Activated T-cell treated with anti-CD3 and anti-CD28 coated beads, Interleukin-2, amount 50 U/mL, for 24 hours (primary cell): ENCODE measurements around the gene DNASE1L3.

Experiments
- DNase-seq: peaks from one replicate; pipeline ENCODE4 v3.0.0-alpha.2; 2020
- H3K27ac Mint-ChIP-seq: 2 replicates; pipeline ENCODE4 v1.8.0; 2020; ENCODE audit warnings: mild to moderate bottlenecking, mixed read lengths
- H3K27me3 Mint-ChIP-seq: 2 replicates; pipeline ENCODE4 v1.8.0; 2020; ENCODE audit warnings: mixed read lengths
- H3K36me3 Mint-ChIP-seq: 2 replicates; pipeline ENCODE4 v1.8.0; 2020; ENCODE audit warnings: low read depth, mixed read lengths
- H3K4me1 Mint-ChIP-seq: 2 replicates; pipeline ENCODE4 v1.8.0; 2020; ENCODE audit warnings: low read depth, mixed read lengths
- H3K4me3 Mint-ChIP-seq: 2 replicates; pipeline ENCODE4 v1.8.0; 2020; ENCODE audit warnings: mild to moderate bottlenecking, moderate library complexity, mixed read lengths
- H3K9me3 Mint-ChIP-seq: 2 replicates; pipeline ENCODE4 v1.8.0; 2020; ENCODE audit warnings: mixed read lengths

Gene DNASE1L3

GRCh38 chr3:58173029-58173668, 37.6 kb downstream of the DNASE1L3 start:
- Mint-ChIP-seq H3K4me1 (peaks cover 7% of the 10 kb centered on the region), H3K27me3 (peaks cover 13% of the 10 kb centered on the region), H3K27ac (no peak overlapping the region), H3K4me3 (no peak overlapping the region), H3K36me3 (peaks cover 12% of the 10 kb centered on the region), H3K9me3 (no peaks in the 10 kb centered on the region)
- DNase-seq, result no peak

- peaks cover 8% of the 10 kb centered on the region for H3K27me3 Mint-ChIP-seq
- peaks cover 12% of the 10 kb centered on the region for H3K36me3 Mint-ChIP-seq
- H3K4me3 Mint-ChIP-seq, result no peak overlapping the region
- H3K27ac Mint-ChIP-seq, result no peak overlapping the region
- no peak for DNase-seq
- no peaks in the 10 kb centered on the region for H3K4me1 Mint-ChIP-seq
- no peaks in the 10 kb centered on the region for H3K9me3 Mint-ChIP-seq
These were observed 39.6 kb downstream of the DNASE1L3 start for GRCh38 chr3:58171126-58171525.

DNA sequence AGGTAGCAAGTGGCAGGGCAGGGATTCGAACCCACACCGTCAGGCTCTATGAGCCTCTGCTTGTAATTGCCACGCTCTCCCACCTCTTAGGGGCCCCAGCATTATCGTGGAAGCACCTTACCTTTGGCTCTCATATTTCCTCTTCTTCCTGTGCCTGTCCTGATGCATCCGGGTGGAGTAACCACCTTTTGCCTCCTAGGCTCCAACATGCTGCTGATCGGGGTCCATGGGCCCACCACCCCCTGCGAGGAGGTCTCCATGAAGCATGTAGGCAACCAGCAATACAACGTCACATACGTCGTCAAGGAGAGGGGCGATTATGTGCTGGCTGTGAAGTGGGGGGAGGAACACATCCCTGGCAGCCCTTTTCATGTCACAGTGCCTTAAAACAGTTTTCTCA, 40.4 kb downstream of the DNASE1L3 start:
- Mint-ChIP-seq H3K4me3 (no peak overlapping the region), H3K4me1 (no peaks in the 10 kb centered on the region), H3K9me3 (no peaks in the 10 kb centered on the region), H3K27ac (no peak overlapping the region), H3K36me3 (peaks cover 12% of the 10 kb centered on the region), H3K27me3 (peaks cover under 1% of the 10 kb centered on the region)
- no peak for DNase-seq

- H3K36me3 Mint-ChIP-seq, result peaks cover 16% of the 10 kb centered on the region
- no peak overlapping the region for H3K4me3 Mint-ChIP-seq
- H3K27ac Mint-ChIP-seq, result no peak overlapping the region
- H3K9me3 Mint-ChIP-seq, result no peaks in the 10 kb centered on the region
- no peak for DNase-seq
- H3K4me1 Mint-ChIP-seq, result no peaks in the 10 kb centered on the region
- no peaks in the 10 kb centered on the region for H3K27me3 Mint-ChIP-seq
These were observed 41.4 kb downstream of the DNASE1L3 start for GRCh38 chr3:58169371-58169770.

- DNase-seq, result no peak
- Mint-ChIP-seq H3K4me3 (no peak overlapping the region), H3K4me1 (no peaks in the 10 kb centered on the region), H3K27me3 (no peaks in the 10 kb centered on the region), H3K9me3 (no peaks in the 10 kb centered on the region), H3K36me3 (peaks cover 20% of the 10 kb centered on the region), H3K27ac (no peak overlapping the region)
These were observed 42.3 kb downstream of the DNASE1L3 start for GRCh38 chr3:58168498-58168897.

DNA sequence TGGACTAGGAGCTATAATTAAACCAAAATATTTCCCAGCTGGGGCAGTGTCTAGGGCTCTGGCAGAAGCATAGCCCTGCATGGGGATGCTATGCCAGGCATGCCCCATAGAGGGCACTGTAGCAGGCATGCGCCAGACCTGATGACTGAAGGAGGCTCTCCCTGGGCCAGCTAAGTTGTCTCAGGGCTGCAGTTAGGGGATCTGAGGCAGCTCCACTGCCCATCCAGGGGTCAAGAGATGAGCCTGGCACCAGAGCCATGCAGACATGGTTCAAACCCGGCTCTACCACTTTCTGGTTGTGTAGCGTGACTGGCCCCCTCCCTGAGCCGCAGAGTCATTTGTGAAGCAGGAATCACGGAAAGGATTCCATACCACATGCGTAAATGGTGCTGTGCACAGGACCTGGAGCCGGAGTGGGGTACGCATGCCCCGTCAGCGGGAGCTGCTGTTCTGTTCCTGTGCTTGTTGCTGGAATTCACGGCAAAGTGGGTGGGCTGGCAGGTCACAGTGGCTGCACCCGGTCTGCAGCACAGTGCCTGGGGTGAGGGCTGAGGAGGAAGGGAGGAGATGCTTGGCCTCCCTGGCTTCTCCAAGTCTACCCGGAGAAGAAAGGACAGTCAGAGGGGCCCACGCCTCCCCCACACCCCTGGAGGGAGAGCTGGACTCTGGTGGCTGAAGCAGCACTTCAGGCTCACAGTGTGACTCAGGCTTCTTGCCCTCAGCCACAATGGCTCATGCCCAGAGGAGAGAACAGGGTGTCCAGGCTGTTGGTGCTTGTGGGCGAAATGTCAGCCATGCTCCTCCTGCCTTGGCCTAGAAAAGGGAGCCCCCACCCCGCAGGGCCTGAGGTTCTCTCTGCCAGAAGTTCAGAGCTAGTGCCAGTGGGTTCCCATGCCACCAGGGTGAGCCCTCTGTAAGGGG, 43.1 kb downstream of the DNASE1L3 start:
- Mint-ChIP-seq H3K4me3 (no peak overlapping the region), H3K27me3 (no peaks in the 10 kb centered on the region)

GRCh38 chr3:58164906-58165821, 45.6 kb downstream of the DNASE1L3 start:
- Mint-ChIP-seq H3K4me3 (no peak overlapping the region), H3K27me3 (no peaks in the 10 kb centered on the region)
- no peak for DNase-seq

More for the DNA sequence above, 43.1 kb downstream of the DNASE1L3 start:
- Mint-ChIP-seq H3K9me3 (no peaks in the 10 kb centered on the region), H3K36me3 (peaks cover 27% of the 10 kb centered on the region), H3K27ac (no peak overlapping the region), H3K4me1 (no peaks in the 10 kb centered on the region)
- DNase-seq, result peak; percentile 78

GRCh38 chr3:58164199-58164879, 46.4 kb downstream of the DNASE1L3 start:
- H3K27ac Mint-ChIP-seq, result no peak overlapping the region
- H3K4me1 Mint-ChIP-seq, result no peaks in the 10 kb centered on the region
- no peak overlapping the region for H3K4me3 Mint-ChIP-seq
- no peaks in the 10 kb centered on the region for H3K9me3 Mint-ChIP-seq
- DNase-seq, result no peak
- no peaks in the 10 kb centered on the region for H3K27me3 Mint-ChIP-seq
- H3K36me3 Mint-ChIP-seq, result peaks cover 38% of the 10 kb centered on the region

More at GRCh38 chr3:58164906-58165821, 45.6 kb downstream of the DNASE1L3 start:
- H3K36me3 Mint-ChIP-seq, result peaks cover 37% of the 10 kb centered on the region
- H3K4me1 Mint-ChIP-seq, result no peaks in the 10 kb centered on the region
- no peak overlapping the region for H3K27ac Mint-ChIP-seq
- no peaks in the 10 kb centered on the region for H3K9me3 Mint-ChIP-seq

GRCh38 chr3:58163234-58163633, 47.5 kb downstream of the DNASE1L3 start:
- Mint-ChIP-seq H3K4me1 (no peaks in the 10 kb centered on the region), H3K4me3 (no peak overlapping the region), H3K9me3 (no peaks in the 10 kb centered on the region), H3K27ac (no peak overlapping the region), H3K36me3 (peaks cover 33% of the 10 kb centered on the region), H3K27me3 (no peaks in the 10 kb centered on the region)
- no peak for DNase-seq

- peaks cover 41% of the 10 kb centered on the region for H3K36me3 Mint-ChIP-seq
- H3K4me3 Mint-ChIP-seq, result no peak overlapping the region
- H3K4me1 Mint-ChIP-seq, result no peaks in the 10 kb centered on the region
- no peaks in the 10 kb centered on the region for H3K9me3 Mint-ChIP-seq
- no peak for DNase-seq
- peak overlapping the region; percentile 13 for H3K27ac Mint-ChIP-seq
- H3K27me3 Mint-ChIP-seq, result no peaks in the 10 kb centered on the region
These were observed 49.1 kb downstream of the DNASE1L3 start for GRCh38 chr3:58161435-58162398.

DNA sequence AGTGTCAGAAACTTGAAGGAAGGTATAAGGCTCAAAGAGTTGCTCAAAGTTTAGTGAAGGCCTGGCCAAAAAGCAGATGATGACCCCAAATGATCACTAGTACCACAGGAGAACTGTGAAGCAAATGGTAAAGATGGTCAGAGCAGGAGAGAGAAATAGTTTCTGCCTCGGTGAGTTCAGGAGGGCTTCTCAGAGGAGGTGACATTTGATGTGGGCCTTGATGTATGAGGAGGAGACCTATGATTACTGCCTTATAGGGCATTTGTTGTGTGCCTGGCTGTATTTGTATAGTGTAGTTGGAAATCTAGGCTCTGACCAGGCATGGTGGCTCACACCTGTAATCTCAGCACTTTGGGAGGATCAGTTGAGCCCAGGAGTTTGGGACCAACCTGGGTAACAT, 50.4 kb downstream of the DNASE1L3 start:
- no peak for DNase-seq
- H3K9me3 Mint-ChIP-seq, result no peaks in the 10 kb centered on the region

GRCh38 chr3:58158442-58159153, 52.2 kb downstream of the DNASE1L3 start:
- Mint-ChIP-seq H3K4me1 (no peaks in the 10 kb centered on the region), H3K4me3 (no peak overlapping the region), H3K27ac (no peak overlapping the region), H3K9me3 (no peaks in the 10 kb centered on the region), H3K27me3 (no peaks in the 10 kb centered on the region), H3K36me3 (peaks cover 48% of the 10 kb centered on the region)
- DNase-seq, result no peak

More for the DNA sequence above, 50.4 kb downstream of the DNASE1L3 start:
- H3K4me3 Mint-ChIP-seq, result no peak overlapping the region
- H3K27ac Mint-ChIP-seq, result no peak overlapping the region
- H3K27me3 Mint-ChIP-seq, result no peaks in the 10 kb centered on the region
- no peaks in the 10 kb centered on the region for H3K4me1 Mint-ChIP-seq
- peaks cover 44% of the 10 kb centered on the region for H3K36me3 Mint-ChIP-seq
